H1 (cell line): ENCODE results near the gene SMAD1. TPM values are rescaled to one million over a fixed set of nuclear protein-coding genes. Genes with fewer than 3 reads are reported as not detected.

ENCODE experiments used
- CTCF ChIA-PET: fragments of 300-600 bp; sonication (Branson Sonifier 250); formaldehyde crosslinking; loops from one replicate; lab custom pipeline; 2021; ENCODE audit not compliant: partially characterized antibody; lab: Charles Lee
- POLR2A ChIA-PET: fragments of 300-600 bp; sonication (Branson Sonifier 250); formaldehyde crosslinking; loops from one replicate; lab custom pipeline; 2021; ENCODE audit warnings: inconsistent platforms; ENCODE audit not compliant: partially characterized antibody; lab: Charles Lee
- DNase-seq, 2 experiments: peaks; one replicate each; pipeline versions ENCODE4 v3.0.0 to v3.0.0-alpha.2; 2010 to 2022; ENCODE audit warnings: low spot score in 2 of 2, low read depth in 1 of 2, mixed read lengths in 1 of 2
- FAIRE-seq: peaks from 2 replicates; lab custom pipeline; 2011; peaks lifted over from hg19 to GRCh38; lab: Jason Lieb, UNC
- H2AFZ ChIP-seq: 2 replicates; pipeline ENCODE4 v1.8.1; 2012; ENCODE audit warnings: low read length, inconsistent platforms
- H2AK5ac ChIP-seq: 2 replicates; pipeline ENCODE4 v1.6.1; 2013; ENCODE audit warnings: low read depth, low read length
- H2BK120ac ChIP-seq: replicated peaks from 2 replicates; pipeline ENCODE3; 2013; ENCODE audit warnings: low read depth, low read length, inconsistent platforms
- H2BK12ac ChIP-seq: 2 replicates; pipeline ENCODE4 v1.6.1; 2013; ENCODE audit warnings: low read depth, low read length
- H2BK15ac ChIP-seq: 2 replicates; pipeline ENCODE4 v1.6.1; 2013; ENCODE audit warnings: low read length
- H2BK20ac ChIP-seq: 2 replicates; pipeline ENCODE4 v1.6.1; 2013; ENCODE audit warnings: low read length
- H2BK5ac ChIP-seq: 2 replicates; pipeline ENCODE4 v1.6.1; 2013; ENCODE audit warnings: low read depth, low read length
- H3K14ac ChIP-seq: 2 replicates; pipeline ENCODE4 v1.6.1; 2013; ENCODE audit warnings: inconsistent platforms; ENCODE audit not compliant: insufficient read length
- H3K18ac ChIP-seq: 2 replicates; pipeline ENCODE4 v1.6.1; 2013; ENCODE audit warnings: low read length; ENCODE audit errors: extremely low read depth
- H3K23ac ChIP-seq: 2 replicates; pipeline ENCODE4 v1.6.1; 2013; ENCODE audit warnings: inconsistent platforms; ENCODE audit not compliant: insufficient read length
- H3K23me2 ChIP-seq: 2 replicates; pipeline ENCODE4 v1.6.1; 2013; ENCODE audit warnings: low read depth, low read length
- H3K27ac ChIP-seq: 2 replicates; pipeline ENCODE4 v1.6.1; 2011; ENCODE audit warnings: low read depth, low read length, inconsistent platforms
- H3K27me3 ChIP-seq, 4 experiments: replicated peaks in 1 of 4; 1 replicate in 1 of 4; 2 replicates in 3 of 4; pipeline versions ENCODE4 v1.6.1 to v1.8.1; 2011 to 2013; ENCODE audit warnings: low read length in 3 of 4, mild to moderate bottlenecking in 3 of 4, inconsistent platforms in 2 of 4, mixed read lengths in 2 of 4, moderate library complexity in 1 of 4; ENCODE audit not compliant: control insufficient read depth in 3 of 4, insufficient read depth in 3 of 4; ENCODE audit errors: extremely low read depth in 1 of 4
- H3K36me3 ChIP-seq, 4 experiments: 2 replicates each; pipeline versions ENCODE4 v1.6.1 to v1.8.1; 2011 to 2013; ENCODE audit warnings: mild to moderate bottlenecking in 4 of 4, low read length in 3 of 4, moderate library complexity in 2 of 4, control low read depth in 1 of 4, inconsistent platforms in 1 of 4; ENCODE audit not compliant: insufficient read depth in 4 of 4, control insufficient read depth in 2 of 4
- H3K4ac ChIP-seq: replicated peaks from 2 replicates; pipeline ENCODE3; 2013; ENCODE audit warnings: low read length, low read depth, mixed read lengths, inconsistent platforms; ENCODE audit not compliant: insufficient read length
- H3K4me1 ChIP-seq, 4 experiments: replicated peaks in 1 of 4; 1 replicate in 1 of 4; 2 replicates in 3 of 4; pipeline versions ENCODE4 v1.6.1 to v1.8.1; 2011 to 2013; ENCODE audit warnings: low read length in 3 of 4, inconsistent platforms in 2 of 4, mixed read lengths in 1 of 4; ENCODE audit not compliant: insufficient read depth in 4 of 4, control insufficient read depth in 3 of 4
- H3K4me2 ChIP-seq, 2 experiments: 2 replicates each; pipeline versions ENCODE4 v1.6.1 to v1.8.1; 2011 to 2013; ENCODE audit warnings: low read depth in 2 of 2, low read length in 2 of 2, control low read depth in 1 of 2, inconsistent platforms in 1 of 2, mild to moderate bottlenecking in 1 of 2; ENCODE audit not compliant: insufficient read depth in 1 of 2
- H3K4me3 ChIP-seq, 4 experiments: fragments of 200-600, 300-600 bp in 1 of 4; sonication (generic), shearing (Covaris generic), sonication (Bioruptor Twin) in 1 of 4; 2 replicates each; pipeline versions ENCODE4 v1.5.1 to v1.8.1; 2011 to 2016; ENCODE audit warnings: low read length in 4 of 4, low read depth in 3 of 4, control low read depth in 2 of 4, inconsistent platforms in 2 of 4, mild to moderate bottlenecking in 2 of 4, mixed read lengths in 1 of 4, moderate library complexity in 1 of 4; ENCODE audit not compliant: insufficient read depth in 2 of 4; ENCODE audit errors: extremely low read depth in 1 of 4
- H3K56ac ChIP-seq: replicated peaks from 2 replicates; pipeline ENCODE3; 2013; ENCODE audit warnings: low read depth, mild to moderate bottlenecking, mixed read lengths, low read length, inconsistent platforms; ENCODE audit not compliant: insufficient read length
- H3K79me1 ChIP-seq: 2 replicates; pipeline ENCODE4 v1.6.1; 2013; ENCODE audit warnings: low read depth, low read length, control low read depth
- H3K79me2 ChIP-seq, 2 experiments: 2 replicates each; pipeline versions ENCODE4 v1.6.1 to v1.8.1; 2012 to 2013; ENCODE audit warnings: low read length in 2 of 2, mild to moderate bottlenecking in 2 of 2, inconsistent platforms in 1 of 2; ENCODE audit not compliant: insufficient read depth in 2 of 2, control insufficient read depth in 1 of 2
- H3K9ac ChIP-seq, 4 experiments: replicated peaks in 1 of 4; 1 replicate in 1 of 4; 2 replicates in 3 of 4; pipeline versions ENCODE4 v1.6.1 to v1.8.1; 2011 to 2013; ENCODE audit warnings: low read depth in 3 of 4, low read length in 3 of 4, control low read depth in 2 of 4, mild to moderate bottlenecking in 2 of 4, moderate library complexity in 2 of 4, inconsistent platforms in 1 of 4; ENCODE audit errors: extremely low read depth in 1 of 4
- H3K9me3 ChIP-seq, 2 experiments: 2 replicates each; pipeline versions ENCODE4 v1.6.1 to v1.8.1; 2012 to 2013; ENCODE audit warnings: mild to moderate bottlenecking in 2 of 2, moderate library complexity in 2 of 2, control low read depth in 1 of 2, inconsistent platforms in 1 of 2, low read depth in 1 of 2, low read length in 1 of 2, mixed read lengths in 1 of 2; ENCODE audit not compliant: insufficient read depth in 2 of 2
- H4K20me1 ChIP-seq, 2 experiments: replicated peaks in 1 of 2; 2 replicates each; pipeline versions ENCODE3 to v1.8.1; 2011 to 2013; ENCODE audit warnings: inconsistent platforms in 2 of 2, low read length in 2 of 2, mild to moderate bottlenecking in 1 of 2; ENCODE audit not compliant: insufficient read depth in 2 of 2, control insufficient read depth in 1 of 2
- H4K5ac ChIP-seq: 2 replicates; pipeline ENCODE4 v1.6.1; 2013; ENCODE audit warnings: low read length, low read depth, mixed read lengths, inconsistent platforms; ENCODE audit not compliant: insufficient read length
- H4K8ac ChIP-seq: 2 replicates; pipeline ENCODE4 v1.8.0; 2013; ENCODE audit warnings: mild to moderate bottlenecking, moderate library complexity, low read length, inconsistent platforms; ENCODE audit not compliant: insufficient read depth; ENCODE audit errors: extremely low read depth
- H4K91ac ChIP-seq: replicated peaks from 2 replicates; pipeline ENCODE3; 2013; ENCODE audit warnings: low read length, mixed read lengths, inconsistent platforms; ENCODE audit not compliant: insufficient read length
- BCL11A ChIP-seq, 2 experiments: IDR thresholded peaks; one replicate each; pipeline ENCODE4 v1.6.1; 2011; ENCODE audit warnings: low read depth in 2 of 2, low read length in 2 of 2, mild to moderate bottlenecking in 2 of 2
- CBX8 ChIP-seq: fragments of 300-800, 300-1000 bp; sonication (generic); IDR thresholded peaks from 2 replicates; pipeline ENCODE4 v1.7.1; 2016; ENCODE audit warnings: low read depth, low read length, borderline replicate concordance
- CTCF ChIP-seq, 3 experiments: IDR thresholded peaks; 1 replicate in 2 of 3; 2 replicates in 1 of 3; pipeline versions ENCODE4 v1.5.1 to v1.6.1; 2011; ENCODE audit warnings: low read length in 3 of 3, mild to moderate bottlenecking in 3 of 3, inconsistent platforms in 2 of 3, low read depth in 1 of 3, moderate library complexity in 1 of 3; ENCODE audit not compliant: insufficient read depth in 1 of 3; ENCODE audit errors: control extremely low read depth in 1 of 3
- GABPA ChIP-seq: IDR thresholded peaks from 2 replicates; pipeline ENCODE4 v1.6.1; 2011; ENCODE audit warnings: mild to moderate bottlenecking, low read length, moderate library complexity, borderline replicate concordance; ENCODE audit not compliant: insufficient read depth
- MAFK ChIP-seq: IDR thresholded peaks from 2 replicates; pipeline ENCODE4 v1.6.1; 2012; ENCODE audit warnings: low read depth, mild to moderate bottlenecking, improper control_type of control experiment, low read length
- NANOG ChIP-seq: IDR thresholded peaks from 2 replicates; pipeline ENCODE4 v1.6.1; 2011; ENCODE audit warnings: low read length, low read depth, mild to moderate bottlenecking, inconsistent platforms; ENCODE audit not compliant: insufficient read depth, poor library complexity, severe bottlenecking
- RFX5 ChIP-seq: IDR thresholded peaks from 2 replicates; pipeline ENCODE4 v1.6.1; 2011; ENCODE audit warnings: low read depth, low read length, improper control_type of control experiment, borderline replicate concordance
- SIN3A ChIP-seq, 2 experiments: IDR thresholded peaks in 1 of 2; conservative IDR thresholded peaks in 1 of 2; 2 replicates each; pipeline ENCODE4 v1.6.1; 2011 to 2012; ENCODE audit warnings: low read length in 2 of 2, improper control_type of control experiment in 1 of 2, low read depth in 1 of 2, mild to moderate bottlenecking in 1 of 2
- SP1 ChIP-seq: IDR thresholded peaks from 2 replicates; pipeline ENCODE4 v1.6.1; 2011; ENCODE audit warnings: low read depth, low read length
- SP2 ChIP-seq: IDR thresholded peaks from 2 replicates; pipeline ENCODE4 v1.6.1; 2012; ENCODE audit warnings: mild to moderate bottlenecking, low read length, inconsistent platforms
- TBP ChIP-seq: IDR thresholded peaks from 2 replicates; pipeline ENCODE4 v1.6.1; 2011; ENCODE audit warnings: low read depth, low read length, improper control_type of control experiment
- TCF12 ChIP-seq: IDR thresholded peaks from 2 replicates; pipeline ENCODE4 v1.6.1; 2011; ENCODE audit warnings: low read depth, mild to moderate bottlenecking, low read length
- WGBS, 2 experiments: shearing (Covaris generic) in 1 of 2; methylation state at CpG; one replicate each; pipeline versions ENCODE4 v1.1.6 to v1.1.7; 2013 to 2015; ENCODE audit warnings: low lambda C conversion rate in 2 of 2, mixed read lengths in 2 of 2, inconsistent platforms in 1 of 2, low coverage in 1 of 2, missing lambda C conversion rate in 1 of 2; ENCODE audit not compliant: insufficient replicate concordance in 2 of 2, insufficient coverage in 1 of 2, insufficient read length in 1 of 2; ENCODE audit errors: extremely low coverage in 1 of 2, missing lambda C conversion rate in 1 of 2; 5-methylcytosine and 5-hydroxymethylcytosine counted together
- polyA plus RNA-seq, 7 experiments: library from polyadenylated mRNA; depleted of rRNA in 3 of 7; stranded (reverse) in 5 of 7; unstranded in 2 of 7; fragments of >200 nt in 5 of 7; fragments of 200-250 nt in 2 of 7; gene quantifications; 1 replicate in 5 of 7; 2 replicates in 1 of 7; 4 replicates in 1 of 7; pipeline versions ENCODE4 v1.2.1 to v1.2.3, GENCODE V29; 2011 to 2013; ENCODE audit warnings: missing spikeins in 2 of 7, mixed read lengths in 2 of 7
- total RNA-seq: library from RNA; stranded (reverse); fragmentation: NEBNext Ultra II Directional; extraction: Animal tissue kit (Norgen Biotek cat#: 25700); gene quantifications from 2 replicates; pipeline ENCODE4 v1.2.1, GENCODE V29; 2021

SMAD1 gene
- total and polyA plus RNA-seq, 2 of the 8 experiments (the other 6 are each of a cell fraction or from before 2014, with no cell fraction given): 22.6 to 25.3 TPM

DNA sequence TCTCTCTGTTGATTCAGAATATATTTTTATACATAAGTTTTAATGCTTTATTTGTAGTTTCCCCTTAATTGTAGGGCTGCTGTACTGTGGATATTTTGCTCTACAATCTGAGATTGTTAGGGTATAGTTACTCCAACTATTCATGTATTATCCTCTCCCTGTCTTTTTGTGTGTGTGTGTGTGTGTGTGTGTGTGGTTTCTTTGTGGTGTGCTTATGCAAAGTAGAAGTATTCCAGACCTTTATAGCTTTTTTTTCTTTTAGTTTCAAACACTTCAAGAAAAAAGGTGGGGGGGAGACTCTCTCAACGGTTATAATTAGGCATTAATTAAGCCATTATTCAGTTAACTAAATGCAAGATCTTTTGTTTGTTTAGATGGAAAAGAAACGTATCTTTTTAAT lies 6.7 kb downstream of the SMAD1 start:
- Histone ChIP-seq H4K91ac (no peak overlapping the region), H3K9me3 (no peaks in the 10 kb centered on the region), H3K9ac (no peak overlapping the region), H3K14ac (no peak overlapping the region), H3K27ac (no peak overlapping the region), H3K79me2 (peaks cover 0 to 90% of the 10 kb centered on the region in 2 experiments; a peak in 3 of 4 replicates), H3K23me2 (no peaks in the 10 kb centered on the region; the same call in 1 of the 2 replicates), H2BK120ac (no peak overlapping the region), H4K5ac (no peak overlapping the region), H2BK5ac (no peak overlapping the region)
- POLR2A ChIA-PET: no interaction called here
- 73% methylated on average over 2 of the region's 2 CpGs; no CpG with 5 or more reads in 1 of the 2 experiments for WGBS, 2 experiments
- DNase-seq: no peak
- TF ChIP-seq TBP (no peak), NANOG (no peak), CBX8 (no peak), SP2 (no peak), TCF12 (no peak), GABPA (no peak), SP1 (no peak), BCL11A (IDR thresholded peaks at IDR 0.05; ENCODE audit: low read depth in 2 of 2, low read length in 2 of 2) (no peak), CTCF (IDR thresholded peaks at IDR 0.05; ENCODE audit: control extremely low read depth in 1 of 3, insufficient read depth in 1 of 3, low read depth in 1 of 3, low read length in 3 of 3) (no peak), RFX5 (no peak), MAFK (no peak), SIN3A (conservative IDR thresholded peaks at IDR 0.05 in 1 of 2, IDR thresholded peaks at IDR 0.05 in 1 of 2; ENCODE audit: low read depth in 1 of 2, low read length in 2 of 2) (no peak)
- TF ChIP-seq, all 59 proteins: peak for 0
- no peak overlapping the region for H4K8ac ChIP-seq
- no peaks in the 10 kb centered on the region for H3K27me3 ChIP-seq
- no peak overlapping the region for H2BK15ac ChIP-seq
- no peak overlapping the region for H2AFZ ChIP-seq
- H3K18ac ChIP-seq: no peak overlapping the region
- H3K36me3 ChIP-seq: no peaks in the 10 kb centered on the region; a peak in 1 of 8 replicates
- no peak overlapping the region for H3K4me2 ChIP-seq
- no peaks in the 10 kb centered on the region; the same call in 1 of the 2 replicates for H3K79me1 ChIP-seq
- CTCF ChIA-PET: interaction anchor here (0.7 kb wide), 1 partner anchor 636 kb away, joined by 4 read pairs; no protein-coding TSS in a partner anchor
- H3K56ac ChIP-seq: no peak overlapping the region
- H3K4ac ChIP-seq: no peak overlapping the region
- no peak overlapping the region for H2BK12ac ChIP-seq
- no peak for FAIRE-seq
- peaks cover 0 to 4% (median 4%) of the 10 kb centered on the region in 4 experiments; a peak in 5 of 7 replicates for H3K4me1 ChIP-seq
- H2AK5ac ChIP-seq: no peak overlapping the region
- no peak overlapping the region for H3K4me3 ChIP-seq
- no peaks in the 10 kb centered on the region for H4K20me1 ChIP-seq
- H2BK20ac ChIP-seq: no peak overlapping the region
- H3K23ac ChIP-seq: no peak overlapping the region
